OCI-LY7 (cell line): Measurements from ENCODE around the gene TTC9B. TPM values are rescaled to one million over a fixed set of nuclear protein-coding genes. Genes with fewer than 3 reads are reported as not detected.

Experiments
- BruUV-seq: library from RNA; stranded (reverse); fragments of 400-500 nt; replicated peaks from 2 replicates; lab custom pipeline; 2021; lab: Mats Ljungman, UMichigan
- CTCF ChIA-PET: fragments of 300-600 bp; sonication (Branson Sonifier 250); formaldehyde crosslinking; loops from one replicate; lab custom pipeline; 2022; ENCODE audit warnings: antibody characterized with exemption; ENCODE audit not compliant: unreplicated experiment; lab: Charles Lee
- POLR2A ChIA-PET: fragments of 300-600 bp; sonication (Branson Sonifier 250); formaldehyde crosslinking; loops from one replicate; lab custom pipeline; 2022; ENCODE audit warnings: antibody characterized with exemption; lab: Charles Lee
- DNase-seq: peaks from one replicate; pipeline ENCODE4 v3.0.0-alpha.2; 2015; ENCODE audit warnings: low spot score
- H2AFZ ChIP-seq: fragments of 200-600 bp; sonication (generic), shearing (Covaris generic); 2 replicates; pipeline ENCODE4 v1.6.1; 2014; ENCODE audit warnings: mild to moderate bottlenecking, antibody characterized with exemption, low read length, moderate library complexity
- H3K27ac ChIP-seq: fragments of 200-600 bp; sonication (generic); 2 replicates; pipeline ENCODE4 v1.5.1; 2014; ENCODE audit warnings: mixed run types, low read depth, mild to moderate bottlenecking, moderate library complexity, low read length, inconsistent platforms; ENCODE audit not compliant: poor library complexity, severe bottlenecking
- H3K36me3 ChIP-seq: fragments of 200-600 bp; sonication (generic); 2 replicates; pipeline ENCODE4 v1.6.1; 2014; ENCODE audit warnings: mild to moderate bottlenecking, antibody characterized with exemption, low read length, moderate library complexity, mixed read lengths; ENCODE audit not compliant: insufficient read depth
- H3K4me1 ChIP-seq: fragments of 200-600 bp; sonication (generic); 2 replicates; pipeline ENCODE4 v1.5.1; 2014; ENCODE audit warnings: mild to moderate bottlenecking, low read length; ENCODE audit not compliant: insufficient read depth, poor library complexity, severe bottlenecking
- H3K4me2 ChIP-seq: fragments of 200-600 bp; sonication (generic); 2 replicates; pipeline ENCODE4 v1.6.1; 2014; ENCODE audit warnings: mild to moderate bottlenecking, low read length
- H3K4me3 ChIP-seq: fragments of 200-600 bp; sonication (generic); 2 replicates; pipeline ENCODE4 v1.5.1; 2014; ENCODE audit warnings: mild to moderate bottlenecking, low read depth, low read length; ENCODE audit not compliant: poor library complexity, severe bottlenecking
- H3K79me2 ChIP-seq: fragments of 200-600 bp; sonication (generic); 2 replicates; pipeline ENCODE4 v1.6.1; 2016; ENCODE audit warnings: low read depth, mild to moderate bottlenecking, low read length, moderate library complexity, mixed read lengths; ENCODE audit not compliant: insufficient read depth
- H3K9me2 ChIP-seq: fragments of 200-600 bp; sonication (generic); 2 replicates; pipeline ENCODE4 v1.6.1; 2016; ENCODE audit warnings: mild to moderate bottlenecking, low read length, mixed read lengths; ENCODE audit not compliant: insufficient read depth
- H3K9me3 ChIP-seq: fragments of 200-600 bp; sonication (generic); 2 replicates; pipeline ENCODE4 v1.6.1; 2014; ENCODE audit warnings: mild to moderate bottlenecking, mixed run types, low read length, mixed read lengths
- H4K20me1 ChIP-seq: fragments of 200-600 bp; sonication (generic); 2 replicates; pipeline ENCODE4 v1.6.1; 2014; ENCODE audit warnings: mild to moderate bottlenecking, antibody characterized with exemption, low read length, moderate library complexity, mixed read lengths; ENCODE audit not compliant: insufficient read depth
- EZH2phosphoT487 ChIP-seq: fragments of 200-600 bp; sonication (generic); IDR thresholded peaks from 2 replicates; pipeline ENCODE4 v1.6.1; 2018; ENCODE audit warnings: low read depth, borderline replicate concordance, mild to moderate bottlenecking, mixed run types, antibody characterized with exemption, low read length, moderate library complexity, mixed read lengths
- intact Hi-C: fragments of 100-400 bp; cut with micrococcal nuclease; formaldehyde crosslinking; loops from one replicate; pipeline ENCODE4 v1.10.0; 2022; ENCODE audit not compliant: unreplicated experiment
- total RNA-seq, 2 experiments: library from RNA; depleted of rRNA in 1 of 2; stranded (reverse); fragments of >200 nt in 1 of 2; shearing (Covaris generic) in 1 of 2; gene quantifications; 2 replicates each; pipeline ENCODE4 v1.2.3, GENCODE V29; 2014 to 2022
- TF ChIP-seq, protein P1 (sequence below): fragments of 200-600 bp; sonication (generic); conservative IDR thresholded peaks from 2 replicates; pipeline ENCODE4 v1.5.1; 2014; ENCODE audit warnings: mild to moderate bottlenecking, antibody characterized with exemption, low read length, moderate library complexity, mixed read lengths

Gene TTC9B
- total RNA-seq, 2 experiments from 2014 or later = not detected

GRCh38 chr19:40198272-40198990 lies 19.8 kb downstream of the TTC9B start:
- Histone ChIP-seq H3K79me2 (no peaks in the 10 kb centered on the region), H2AFZ (no peak overlapping the region), H3K4me3 (no peak overlapping the region), H3K36me3 (no peaks in the 10 kb centered on the region), H3K27ac (no peak overlapping the region), H3K9me2 (no peaks in the 10 kb centered on the region), H4K20me1 (no peaks in the 10 kb centered on the region), H3K9me3 (no peaks in the 10 kb centered on the region), H3K4me2 (no peak overlapping the region), H3K4me1 (no peaks in the 10 kb centered on the region)
- intact Hi-C loops = no loop called here
- no peak for TF ChIP-seq EZH2phosphoT487
- TF ChIP-seq, protein P1, sequence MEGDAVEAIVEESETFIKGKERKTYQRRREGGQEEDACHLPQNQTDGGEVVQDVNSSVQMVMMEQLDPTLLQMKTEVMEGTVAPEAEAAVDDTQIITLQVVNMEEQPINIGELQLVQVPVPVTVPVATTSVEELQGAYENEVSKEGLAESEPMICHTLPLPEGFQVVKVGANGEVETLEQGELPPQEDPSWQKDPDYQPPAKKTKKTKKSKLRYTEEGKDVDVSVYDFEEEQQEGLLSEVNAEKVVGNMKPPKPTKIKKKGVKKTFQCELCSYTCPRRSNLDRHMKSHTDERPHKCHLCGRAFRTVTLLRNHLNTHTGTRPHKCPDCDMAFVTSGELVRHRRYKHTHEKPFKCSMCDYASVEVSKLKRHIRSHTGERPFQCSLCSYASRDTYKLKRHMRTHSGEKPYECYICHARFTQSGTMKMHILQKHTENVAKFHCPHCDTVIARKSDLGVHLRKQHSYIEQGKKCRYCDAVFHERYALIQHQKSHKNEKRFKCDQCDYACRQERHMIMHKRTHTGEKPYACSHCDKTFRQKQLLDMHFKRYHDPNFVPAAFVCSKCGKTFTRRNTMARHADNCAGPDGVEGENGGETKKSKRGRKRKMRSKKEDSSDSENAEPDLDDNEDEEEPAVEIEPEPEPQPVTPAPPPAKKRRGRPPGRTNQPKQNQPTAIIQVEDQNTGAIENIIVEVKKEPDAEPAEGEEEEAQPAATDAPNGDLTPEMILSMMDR = no peak
- POLR2A ChIA-PET = no interaction called here
- CTCF ChIA-PET = no interaction called here
- BruUV-seq = no TSS peak
- DNase-seq = no peak

DNA sequence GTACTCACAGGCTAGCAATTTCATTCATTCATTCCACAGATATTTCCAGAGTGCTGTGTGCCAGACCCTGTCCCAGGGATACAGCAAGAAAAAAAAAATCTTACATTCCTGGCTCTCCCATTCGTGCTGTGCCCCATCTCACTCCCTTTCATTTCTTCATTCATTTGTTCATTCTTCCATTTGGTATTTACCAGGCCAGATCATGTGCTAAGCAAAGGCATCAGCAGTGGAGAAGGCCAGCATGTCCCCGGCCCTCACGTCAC lies 24.7 kb downstream of the TTC9B start:
- CTCF ChIA-PET = no interaction called here
- Histone ChIP-seq H3K9me2 (no peaks in the 10 kb centered on the region), H3K9me3 (no peaks in the 10 kb centered on the region), H3K27ac (no peak overlapping the region), H3K4me2 (peak overlapping the region; percentile 17; the same call in 1 of the 2 replicates), H3K79me2 (no peaks in the 10 kb centered on the region), H3K36me3 (no peaks in the 10 kb centered on the region), H4K20me1 (no peaks in the 10 kb centered on the region), H3K4me3 (no peak overlapping the region), H3K4me1 (peaks cover 12% of the 10 kb centered on the region), H2AFZ (no peak overlapping the region)
- no peak for TF ChIP-seq EZH2phosphoT487
- TF ChIP-seq, protein P1 = no peak
- BruUV-seq = TSS peak; percentile 41
- no peak for DNase-seq
- POLR2A ChIA-PET = no interaction called here
- intact Hi-C loops = no loop called here

- POLR2A ChIA-PET = no interaction called here
- Histone ChIP-seq H3K9me2 (no peaks in the 10 kb centered on the region), H3K4me1 (peaks cover 12% of the 10 kb centered on the region), H3K36me3 (no peaks in the 10 kb centered on the region), H2AFZ (no peak overlapping the region), H3K9me3 (no peaks in the 10 kb centered on the region), H3K4me2 (peak overlapping the region; percentile 70), H4K20me1 (no peaks in the 10 kb centered on the region), H3K79me2 (no peaks in the 10 kb centered on the region), H3K27ac (no peak overlapping the region), H3K4me3 (peak overlapping the region; percentile 97)
- BruUV-seq = no TSS peak
- intact Hi-C loops = no loop called here
- no peak for TF ChIP-seq EZH2phosphoT487
- TF ChIP-seq, protein P1 = peak; percentile 27; the same call in 1 of the 2 replicates
- no peak for DNase-seq
- CTCF ChIA-PET = no interaction called here
Observed at GRCh38 chr19:40192758-40193586, 25.2 kb downstream of the TTC9B start.
